Activated naive CD4-positive, alpha-beta T cell treated with Interleukin-2 at 50 U/mL for 16 hours (primary cell): ENCODE results near the gene THEM4.

Source experiments
- DNase-seq: peaks from one replicate; pipeline ENCODE4 v3.0.0-alpha.2; 2020

Gene THEM4

DNA sequence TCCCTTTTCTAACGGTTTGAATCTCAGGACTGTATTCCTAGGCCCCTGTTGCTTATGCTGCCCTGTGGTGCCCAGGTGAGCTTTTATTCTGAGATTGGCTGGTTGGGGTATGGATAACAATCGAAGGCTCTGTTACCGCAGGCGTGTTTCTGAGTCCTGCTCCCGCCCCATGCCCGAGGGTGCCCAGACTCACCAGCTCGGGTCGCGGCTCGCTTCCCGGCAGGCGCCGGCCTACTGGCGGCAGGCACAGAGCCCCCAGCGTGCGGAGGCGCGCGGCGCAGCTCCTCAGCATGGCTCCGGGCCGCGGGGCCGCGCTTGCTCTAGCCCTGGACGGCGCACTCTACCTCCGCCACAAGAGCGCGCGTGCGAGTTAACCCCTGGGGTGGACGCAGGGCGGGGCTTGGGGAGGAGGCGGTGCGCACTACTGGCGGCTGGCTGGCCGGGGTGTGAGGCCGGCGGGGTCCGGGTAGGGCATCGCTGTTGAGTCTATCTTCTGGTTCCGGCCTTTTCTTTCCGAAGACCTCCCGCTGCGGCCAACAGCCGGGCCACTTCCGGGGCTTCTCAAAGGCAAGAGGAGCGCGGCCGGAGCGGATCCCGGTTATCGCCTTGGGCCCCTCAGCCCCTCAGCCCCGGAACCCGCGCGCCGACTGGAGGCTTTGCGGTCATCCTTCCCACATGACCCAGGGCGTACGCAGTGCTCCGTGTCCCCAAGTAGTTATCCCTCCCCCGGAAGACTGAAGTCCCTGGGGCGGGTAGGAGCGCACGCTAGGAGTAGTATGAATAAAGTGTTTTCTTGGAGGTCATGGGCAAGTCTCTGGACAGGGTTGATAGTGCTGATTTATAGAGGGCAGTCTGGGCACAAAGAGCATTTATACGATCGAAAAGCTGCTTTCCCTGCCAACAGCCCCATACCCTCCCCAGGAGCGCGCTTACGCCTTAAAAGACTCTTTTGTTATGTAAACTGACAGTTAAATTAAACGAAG is at the start of gene THEM4:
Gene THEM4 (minus strand): TSS at position 345 of the 983 bp plus-strand sequence. CDS start 53 bp downstream, at position 292.
- DNase-seq: peak; percentile 98

GRCh38 chr1:151958959-151959358 is 49.6 kb upstream of the THEM4 start:
- no peak for DNase-seq

DNA sequence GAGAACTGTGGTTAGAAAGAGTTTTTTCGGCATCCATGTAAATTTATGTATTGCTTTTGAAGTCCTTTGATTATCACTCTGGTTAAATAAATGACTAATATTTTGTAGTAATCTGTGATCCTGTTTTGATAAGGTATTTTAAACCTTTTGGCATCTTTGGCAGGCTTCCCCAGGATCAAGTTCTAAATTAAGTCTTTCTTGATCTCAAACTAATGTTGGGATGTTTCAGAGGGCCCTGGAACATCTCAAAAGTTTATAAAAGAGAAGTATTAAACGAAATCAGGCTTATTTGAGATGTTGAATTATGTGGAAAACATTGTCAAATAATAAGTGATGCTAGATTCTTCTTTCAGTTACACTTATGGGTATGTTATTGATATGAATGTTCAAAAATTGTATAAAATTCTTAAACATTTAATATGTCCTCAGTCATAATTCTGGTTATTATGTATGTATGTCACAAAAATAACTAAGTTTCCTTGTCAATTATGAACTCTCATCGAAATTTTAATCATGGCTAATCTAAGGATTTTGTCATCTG is 47.7 kb upstream of the THEM4 start:
- no peak for DNase-seq

DNA sequence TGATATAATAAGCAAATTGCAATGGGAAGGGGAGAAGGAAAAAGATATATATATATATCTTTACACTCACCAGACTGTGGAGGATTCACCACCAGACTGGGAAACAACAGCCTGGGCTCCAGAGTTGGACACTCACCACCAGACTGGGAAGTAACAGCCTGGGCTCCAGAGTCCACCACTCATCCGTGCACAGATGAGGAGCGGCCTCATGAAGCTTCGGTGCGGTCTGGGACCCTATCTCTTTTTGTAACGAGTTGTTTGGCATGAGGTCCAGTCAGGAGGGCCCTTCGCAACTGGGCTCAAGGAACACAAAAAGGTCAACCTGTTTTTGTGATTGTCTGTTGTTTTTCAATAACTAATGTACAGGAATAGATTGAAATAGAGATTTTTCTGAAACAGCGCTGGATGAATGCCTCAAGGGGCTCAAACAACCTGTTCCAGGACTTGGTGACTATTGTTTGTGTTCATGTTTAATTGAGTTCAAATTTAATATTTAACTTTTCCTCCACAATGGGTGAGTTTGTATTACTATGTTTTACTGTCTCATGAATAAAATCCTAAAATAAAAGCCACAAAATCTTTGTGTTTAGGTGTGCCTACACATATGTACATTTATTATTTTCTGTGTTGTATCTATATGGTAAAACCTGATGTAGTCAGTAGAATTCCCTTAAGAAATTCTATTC is 44.2 kb upstream of the THEM4 start:
- no peak for DNase-seq

GRCh38 chr1:151952811-151953210 is 43.5 kb upstream of the THEM4 start:
- DNase-seq: no peak

GRCh38 chr1:151949371-151950193 is 40.3 kb upstream of the THEM4 start:
- no peak for DNase-seq

- DNase-seq: no peak
Observed at GRCh38 chr1:151948506-151948905, 39.2 kb upstream of the THEM4 start.

DNA sequence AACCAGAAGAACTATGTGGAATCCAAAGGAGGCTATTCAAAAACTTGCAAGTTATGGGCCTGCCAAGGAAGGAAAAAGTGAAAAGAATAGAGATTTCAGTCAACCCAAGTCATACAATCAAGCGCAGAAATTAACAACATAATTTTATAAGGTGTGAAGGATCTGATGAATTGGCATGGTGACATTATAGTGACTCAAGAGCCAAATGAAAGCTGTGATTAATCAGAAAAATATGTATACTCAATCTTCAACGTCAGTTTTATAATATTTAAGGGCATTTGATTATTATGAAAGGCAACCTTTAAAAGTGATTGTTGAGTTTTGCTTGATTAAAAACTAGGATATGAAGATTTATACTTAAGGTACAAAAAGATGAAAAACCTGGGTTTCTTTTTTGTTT is 37.8 kb upstream of the THEM4 start:
- DNase-seq: no peak

GRCh38 chr1:151945725-151946722 is 36.7 kb upstream of the THEM4 start:
- peak; percentile 84 for DNase-seq

- DNase-seq: no peak
Observed at GRCh38 chr1:151944857-151945575, 35.7 kb upstream of the THEM4 start.

- DNase-seq: no peak
Observed at GRCh38 chr1:151944126-151944856, 35.0 kb upstream of the THEM4 start.

DNA sequence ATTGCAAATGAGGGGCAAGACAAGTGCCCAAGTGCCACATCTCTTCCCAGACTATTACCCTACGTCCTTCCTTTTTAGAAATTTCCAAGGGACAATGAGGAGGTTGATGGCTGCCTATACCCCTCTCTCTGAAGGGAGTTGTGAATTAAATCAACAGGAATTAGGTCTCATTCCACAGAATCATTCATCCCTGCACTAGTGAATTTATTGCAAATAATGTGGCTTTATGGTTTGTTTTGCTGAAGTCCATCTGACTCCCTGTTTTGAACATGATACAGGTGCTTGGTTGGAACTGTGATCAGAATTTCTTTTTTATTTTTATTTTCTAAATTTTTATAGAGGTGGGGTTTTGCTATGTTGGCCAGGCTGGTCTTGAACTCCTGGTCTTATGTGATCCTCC is 34.3 kb upstream of the THEM4 start:
- no peak for DNase-seq

- DNase-seq: no peak
Observed at GRCh38 chr1:151942882-151943281, 33.6 kb upstream of the THEM4 start.

GRCh38 chr1:151940541-151940940 is 31.2 kb upstream of the THEM4 start:
- DNase-seq: no peak

GRCh38 chr1:151939779-151940178 is 30.5 kb upstream of the THEM4 start:
- DNase-seq: no peak

- DNase-seq: no peak
Observed at GRCh38 chr1:151939141-151939540, 29.8 kb upstream of the THEM4 start.

GRCh38 chr1:151936653-151937052 is 27.3 kb upstream of the THEM4 start:
- no peak for DNase-seq

DNA sequence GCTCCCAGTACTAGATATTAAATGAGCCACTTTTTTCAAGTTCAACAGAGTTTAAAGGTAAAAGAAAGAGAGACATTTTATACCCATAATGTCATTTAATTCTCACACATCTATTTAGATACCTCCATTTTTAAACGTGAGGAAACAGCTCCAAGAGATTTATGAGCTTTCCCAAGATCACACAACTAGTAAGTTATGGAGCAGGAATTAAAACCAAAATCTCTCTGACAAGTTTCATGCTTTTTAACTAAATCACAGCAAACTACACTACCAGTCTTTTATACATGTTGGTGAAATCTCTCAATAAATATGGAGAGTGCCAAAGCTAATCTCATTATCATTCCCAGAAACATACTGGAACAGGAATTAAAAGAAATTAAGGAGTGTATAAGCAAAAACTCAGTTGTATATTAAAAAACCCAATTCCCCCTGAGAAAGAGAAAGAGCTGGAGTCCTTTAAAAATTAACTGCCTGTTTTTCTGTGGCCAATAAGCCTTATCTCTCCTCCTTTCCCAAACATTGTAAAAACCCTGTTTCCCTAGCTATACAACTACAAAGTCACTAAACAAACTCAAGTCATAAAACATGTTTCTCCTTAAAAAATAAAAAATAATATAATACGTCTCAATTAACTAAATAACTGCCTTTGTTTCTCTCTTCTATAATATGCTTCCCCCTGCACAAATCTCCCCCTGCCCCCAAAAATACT is 26.7 kb upstream of the THEM4 start:
- DNase-seq: no peak

- no peak for DNase-seq
Observed at GRCh38 chr1:151935154-151935553, 25.8 kb upstream of the THEM4 start.
